Panc1 (cell line): ENCODE data around the gene PRDM7.
"Not testable (repeated sequence)": the region's sequence is repeated elsewhere in the genome, so short reads cannot be mapped to it uniquely, and the experiment has no call there.

ENCODE experiments used
- POLR2AphosphoS5 ChIP-seq: IDR thresholded peaks from 2 replicates; pipeline ENCODE4 v1.6.1; 2012; ENCODE audit warnings: mild to moderate bottlenecking, low read depth, low read length, moderate library complexity
- REST ChIP-seq, 2 experiments: IDR thresholded peaks; 2 replicates each; pipeline ENCODE4 v1.6.1; 2011 to 2012; ENCODE audit warnings: low read depth in 2 of 2, control low read depth in 1 of 2, low read length in 1 of 2, mild to moderate bottlenecking in 1 of 2, moderate library complexity in 1 of 2; ENCODE audit not compliant: insufficient read depth in 1 of 2
- TCF7L2 ChIP-seq: IDR thresholded peaks from 2 replicates; pipeline ENCODE4 v1.6.1; 2011; ENCODE audit warnings: mild to moderate bottlenecking, low read depth, low read length, inconsistent platforms
- TF ChIP-seq, protein P1 (sequence below): fragments of 450-650 bp; IDR thresholded peaks from 2 replicates; pipeline ENCODE4 v1.5.1; 2017; ENCODE audit warnings: mild to moderate bottlenecking

DNA sequence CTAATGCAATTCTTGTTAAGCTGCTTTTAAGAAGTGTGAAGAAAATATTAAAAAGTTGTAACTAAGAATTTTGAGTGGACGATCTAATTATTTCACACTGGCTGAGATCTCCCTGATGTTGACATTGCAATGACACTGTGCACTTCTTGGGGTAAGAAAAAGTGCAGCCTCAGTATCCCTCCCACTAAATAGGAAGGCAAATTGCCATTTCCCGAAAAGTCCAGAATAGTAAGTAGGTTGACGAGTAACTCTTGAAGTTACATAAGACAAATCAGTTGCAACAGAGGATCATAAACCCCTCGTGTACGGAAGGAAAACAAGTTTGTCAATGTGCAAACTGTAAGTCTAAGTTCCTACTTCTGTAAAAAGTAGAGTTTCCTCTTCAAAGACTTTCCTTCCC lies 21.8 kb upstream of the PRDM7 start:
- TF ChIP-seq, protein P1, sequence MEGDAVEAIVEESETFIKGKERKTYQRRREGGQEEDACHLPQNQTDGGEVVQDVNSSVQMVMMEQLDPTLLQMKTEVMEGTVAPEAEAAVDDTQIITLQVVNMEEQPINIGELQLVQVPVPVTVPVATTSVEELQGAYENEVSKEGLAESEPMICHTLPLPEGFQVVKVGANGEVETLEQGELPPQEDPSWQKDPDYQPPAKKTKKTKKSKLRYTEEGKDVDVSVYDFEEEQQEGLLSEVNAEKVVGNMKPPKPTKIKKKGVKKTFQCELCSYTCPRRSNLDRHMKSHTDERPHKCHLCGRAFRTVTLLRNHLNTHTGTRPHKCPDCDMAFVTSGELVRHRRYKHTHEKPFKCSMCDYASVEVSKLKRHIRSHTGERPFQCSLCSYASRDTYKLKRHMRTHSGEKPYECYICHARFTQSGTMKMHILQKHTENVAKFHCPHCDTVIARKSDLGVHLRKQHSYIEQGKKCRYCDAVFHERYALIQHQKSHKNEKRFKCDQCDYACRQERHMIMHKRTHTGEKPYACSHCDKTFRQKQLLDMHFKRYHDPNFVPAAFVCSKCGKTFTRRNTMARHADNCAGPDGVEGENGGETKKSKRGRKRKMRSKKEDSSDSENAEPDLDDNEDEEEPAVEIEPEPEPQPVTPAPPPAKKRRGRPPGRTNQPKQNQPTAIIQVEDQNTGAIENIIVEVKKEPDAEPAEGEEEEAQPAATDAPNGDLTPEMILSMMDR, result not testable (repeated sequence)
- not testable (repeated sequence) for TF ChIP-seq REST (IDR thresholded peaks at IDR 0.05; ENCODE audit: insufficient read depth in 1 of 2, low read depth in 2 of 2, low read length in 1 of 2); TCF7L2; POLR2AphosphoS5
